MM.1S (cell line): ENCODE results near the gene PNLIP.

Experiments used
- DNase-seq: peaks from one replicate; pipeline ENCODE4 v3.0.0-alpha.2; 2015
- H2AFZ ChIP-seq: fragments of 300-600 bp; sonication (generic); 2 replicates; pipeline ENCODE4 v1.6.0; 2016; ENCODE audit warnings: antibody characterized with exemption, low read length
- H3F3A ChIP-seq: fragments of 300-600 bp; sonication (generic); 2 replicates; pipeline ENCODE4 v1.6.1; 2016; ENCODE audit warnings: mild to moderate bottlenecking, antibody characterized with exemption, low read length, moderate library complexity, mixed read lengths; ENCODE audit not compliant: insufficient read depth
- H3K27ac ChIP-seq: fragments of 300-600 bp; sonication (generic); 2 replicates; pipeline ENCODE4 v1.5.1; 2016; ENCODE audit warnings: mild to moderate bottlenecking, low read length
- H3K27me3 ChIP-seq: fragments of 300-600 bp; sonication (generic); replicated peaks from 2 replicates; pipeline ENCODE4 v1.6.0; 2016; ENCODE audit warnings: low read length; ENCODE audit not compliant: insufficient read depth
- H3K36me3 ChIP-seq: fragments of 300-600 bp; sonication (generic); replicated peaks from 2 replicates; pipeline ENCODE4 v1.6.1; 2016; ENCODE audit warnings: mild to moderate bottlenecking, low read length, mixed read lengths; ENCODE audit not compliant: insufficient read depth
- H3K4me1 ChIP-seq: fragments of 300-600 bp; sonication (generic); 2 replicates; pipeline ENCODE4 v1.6.1; 2016; ENCODE audit warnings: low read length, mixed read lengths
- H3K4me2 ChIP-seq: fragments of 300-600 bp; sonication (generic); 2 replicates; pipeline ENCODE4 v1.6.0; 2016; ENCODE audit warnings: low read depth, low read length
- H3K4me3 ChIP-seq: fragments of 300-600 bp; sonication (generic); 2 replicates; pipeline ENCODE4 v1.5.1; 2016; ENCODE audit warnings: low read length, mixed read lengths
- H3K79me2 ChIP-seq: fragments of 300-600 bp; sonication (generic); 2 replicates; pipeline ENCODE4 v1.6.1; 2016; ENCODE audit warnings: mixed run types, low read length, mixed read lengths
- H3K9ac ChIP-seq: fragments of 300-600 bp; sonication (generic); 2 replicates; pipeline ENCODE4 v1.6.1; 2016; ENCODE audit warnings: low read length, mixed read lengths
- H3K9me2 ChIP-seq: fragments of 300-600 bp; sonication (generic); replicated peaks from 2 replicates; pipeline ENCODE4 v1.6.1; 2016; ENCODE audit warnings: mild to moderate bottlenecking, low read length, mixed read lengths; ENCODE audit not compliant: insufficient read depth
- H3K9me3 ChIP-seq: fragments of 300-600 bp; sonication (generic); replicated peaks from 2 replicates; pipeline ENCODE4 v1.6.1; 2016; ENCODE audit warnings: mild to moderate bottlenecking, low read length, mixed read lengths; ENCODE audit not compliant: insufficient read depth
- H4K20me1 ChIP-seq: fragments of 300-600 bp; sonication (generic); 2 replicates; pipeline ENCODE4 v1.6.1; 2016; ENCODE audit warnings: mild to moderate bottlenecking, low read length, moderate library complexity, mixed read lengths; ENCODE audit not compliant: insufficient read depth
- CTCF ChIP-seq: fragments of 300-600 bp; sonication (generic); IDR thresholded peaks from 2 replicates; pipeline ENCODE4 v1.5.1; 2016; ENCODE audit warnings: antibody characterized with exemption, low read length, mixed read lengths
- EZH2 ChIP-seq: fragments of 300-600 bp; sonication (generic); optimal IDR thresholded peaks from 2 replicates; pipeline ENCODE3; 2017; ENCODE audit warnings: low read depth, mild to moderate bottlenecking, antibody characterized with exemption, low read length, mixed read lengths
- EZH2phosphoT487 ChIP-seq: fragments of 300-600 bp; sonication (generic); IDR thresholded peaks from 2 replicates; pipeline ENCODE4 v1.6.1; 2018; ENCODE audit warnings: antibody characterized with exemption, low read length

PNLIP gene

GRCh38 chr10:116545756-116546155, at the start of gene PNLIP:
TSS of gene PNLIP (plus strand) at chr10:116545931. CDS start at chr10:116546093, 162 bp downstream.
- H3K4me3 ChIP-seq, result no peak within 1 kb of the TSS
- TF ChIP-seq EZH2 (no peak), EZH2phosphoT487 (no peak), CTCF (no peak)

GRCh38 chr10:116504786-116505185, 40.9 kb upstream of the PNLIP start:
- H3K27me3 ChIP-seq, result no peaks in the 10 kb centered on the region
- H3K4me2 ChIP-seq, result no peak overlapping the region
- no peak overlapping the region for H3K9ac ChIP-seq
- TF ChIP-seq EZH2phosphoT487 (no peak), CTCF (no peak), EZH2 (no peak)
- H3K9me3 ChIP-seq, result no peaks in the 10 kb centered on the region
- no peaks in the 10 kb centered on the region for H3K36me3 ChIP-seq
- no peaks in the 10 kb centered on the region for H4K20me1 ChIP-seq
- H3K79me2 ChIP-seq, result no peaks in the 10 kb centered on the region
- no peaks in the 10 kb centered on the region for H3K4me1 ChIP-seq
- no peak overlapping the region for H2AFZ ChIP-seq
- H3K27ac ChIP-seq, result no peak overlapping the region
- no peak overlapping the region for H3K4me3 ChIP-seq
- no peak for DNase-seq
- no peaks in the 10 kb centered on the region for H3K9me2 ChIP-seq
- no peaks in the 10 kb centered on the region for H3F3A ChIP-seq

More at GRCh38 chr10:116545756-116546155, at the start of gene PNLIP:
- DNase-seq, result no peak
- no peaks in the 10 kb centered on the region for H3K9me3 ChIP-seq
- H3K79me2 ChIP-seq, result no peaks in the 10 kb centered on the region
- no peaks in the 10 kb centered on the region for H3K36me3 ChIP-seq
- H3K27me3 ChIP-seq, result no peaks in the 10 kb centered on the region
- H3F3A ChIP-seq, result no peaks in the 10 kb centered on the region
- H3K9ac ChIP-seq, result no peak within 1 kb of the TSS
- H2AFZ ChIP-seq, result no peak within 1 kb of the TSS
- no peaks in the 10 kb centered on the region for H4K20me1 ChIP-seq
- H3K4me2 ChIP-seq, result no peak within 1 kb of the TSS
- no peaks in the 10 kb centered on the region for H3K4me1 ChIP-seq
- H3K9me2 ChIP-seq, result no peaks in the 10 kb centered on the region
- H3K27ac ChIP-seq, result no peak within 1 kb of the TSS

- Histone ChIP-seq H2AFZ (no peak overlapping the region), H3K9me3 (no peaks in the 10 kb centered on the region), H3F3A (no peaks in the 10 kb centered on the region), H3K27me3 (no peaks in the 10 kb centered on the region), H3K4me1 (no peaks in the 10 kb centered on the region), H4K20me1 (no peaks in the 10 kb centered on the region), H3K36me3 (no peaks in the 10 kb centered on the region), H3K27ac (no peak overlapping the region), H3K9ac (no peak overlapping the region), H3K9me2 (no peaks in the 10 kb centered on the region), H3K79me2 (no peaks in the 10 kb centered on the region), H3K4me2 (no peak overlapping the region), H3K4me3 (no peak overlapping the region)
- no peak for DNase-seq
- TF ChIP-seq CTCF (no peak), EZH2phosphoT487 (no peak), EZH2 (no peak)
These were observed 35.2 kb upstream of the PNLIP start for GRCh38 chr10:116510565-116510964.
